ENCODE data around the gene MYOG.

MYOG gene

GRCh38 chr1:203036135-203036534, 49.7 kb downstream of the MYOG start:
- ATAC-seq = no peak
- no peak for TF ChIP-seq ZFP30 (CRISPR knock-in tag; IDR thresholded peaks at IDR 0.05)

- ATAC-seq = no peak
- TF ChIP-seq ESRRG (CRISPR knock-in tag; IDR thresholded peaks at IDR 0.05) = no peak
- TF ChIP-seq CREB5 (CRISPR knock-in tag; IDR thresholded peaks at IDR 0.05; ENCODE audit: low read depth) = no peak
- no peak for TF ChIP-seq SNAI2 (CRISPR knock-in tag; IDR thresholded peaks at IDR 0.05)
- no peak for TF ChIP-seq TOX (CRISPR knock-in tag; IDR thresholded peaks at IDR 0.05; ENCODE audit: borderline replicate concordance)
- TF ChIP-seq CSDC2 (CRISPR knock-in tag; IDR thresholded peaks at IDR 0.05) = no peak
- no peak for TF ChIP-seq OSR1 (CRISPR knock-in tag; IDR thresholded peaks at IDR 0.05)
- no peak for TF ChIP-seq BACH2 (CRISPR knock-in tag; IDR thresholded peaks at IDR 0.05; ENCODE audit: borderline replicate concordance)
- no peak for TF ChIP-seq ZC3H10 (CRISPR knock-in tag; IDR thresholded peaks at IDR 0.05)
- TF ChIP-seq TCF4 (CRISPR knock-in tag; IDR thresholded peaks at IDR 0.05; ENCODE audit: borderline replicate concordance) = no peak
Observed at GRCh38 chr1:203035111-203036000, 50.5 kb downstream of the MYOG start.

DNA sequence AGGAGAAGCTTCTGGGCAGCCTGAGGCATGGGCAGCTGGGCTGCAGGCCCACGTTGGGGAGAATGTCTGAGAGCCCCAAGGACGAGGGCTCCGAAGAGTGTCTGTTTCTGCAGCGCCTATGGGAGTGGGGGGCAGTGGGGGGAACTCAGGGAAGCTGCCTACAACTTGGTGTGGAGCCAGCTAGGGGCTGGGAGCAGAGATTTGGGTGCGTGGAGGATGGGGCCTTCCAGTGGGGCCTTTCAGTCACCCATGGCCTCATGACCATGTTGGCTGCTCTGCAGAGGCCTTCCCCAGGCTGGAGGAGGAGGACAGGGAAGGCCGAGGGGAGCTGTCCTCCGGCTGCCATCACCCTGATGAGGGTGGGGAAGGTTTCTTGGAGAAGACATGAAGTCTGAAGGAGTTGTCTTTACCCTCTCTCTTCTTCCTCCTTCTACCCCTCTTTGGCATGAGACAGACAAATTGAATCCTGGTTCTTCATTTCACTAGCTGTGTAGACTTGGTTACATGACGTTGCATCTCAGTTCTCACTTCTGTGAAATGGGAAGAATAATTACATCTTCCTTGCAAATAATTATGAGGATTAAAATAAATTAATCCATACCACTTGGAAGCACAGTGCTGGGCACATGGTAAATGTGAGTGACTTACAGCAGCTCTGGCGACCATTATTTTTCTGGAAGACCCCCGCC, 51.2 kb downstream of the MYOG start:
- ATAC-seq = no peak
- TF ChIP-seq ZC3H10 (CRISPR knock-in tag; IDR thresholded peaks at IDR 0.05) (no peak), TCF4 (CRISPR knock-in tag; IDR thresholded peaks at IDR 0.05; ENCODE audit: borderline replicate concordance) (no peak), CSDC2 (CRISPR knock-in tag; IDR thresholded peaks at IDR 0.05) (no peak), ESRRG (CRISPR knock-in tag; IDR thresholded peaks at IDR 0.05) (no peak), TOX (CRISPR knock-in tag; IDR thresholded peaks at IDR 0.05; ENCODE audit: borderline replicate concordance) (no peak), ZFP30 (CRISPR knock-in tag; IDR thresholded peaks at IDR 0.05) (no peak), ZNF70 (CRISPR knock-in tag; IDR thresholded peaks at IDR 0.05) (no peak), PPARA (CRISPR knock-in tag; IDR thresholded peaks at IDR 0.05; ENCODE audit: borderline replicate concordance) (no peak), BACH2 (CRISPR knock-in tag; IDR thresholded peaks at IDR 0.05; ENCODE audit: borderline replicate concordance) (no peak), ZNF8 (CRISPR knock-in tag; IDR thresholded peaks at IDR 0.05) (no peak)
- TF ChIP-seq, protein P1, sequence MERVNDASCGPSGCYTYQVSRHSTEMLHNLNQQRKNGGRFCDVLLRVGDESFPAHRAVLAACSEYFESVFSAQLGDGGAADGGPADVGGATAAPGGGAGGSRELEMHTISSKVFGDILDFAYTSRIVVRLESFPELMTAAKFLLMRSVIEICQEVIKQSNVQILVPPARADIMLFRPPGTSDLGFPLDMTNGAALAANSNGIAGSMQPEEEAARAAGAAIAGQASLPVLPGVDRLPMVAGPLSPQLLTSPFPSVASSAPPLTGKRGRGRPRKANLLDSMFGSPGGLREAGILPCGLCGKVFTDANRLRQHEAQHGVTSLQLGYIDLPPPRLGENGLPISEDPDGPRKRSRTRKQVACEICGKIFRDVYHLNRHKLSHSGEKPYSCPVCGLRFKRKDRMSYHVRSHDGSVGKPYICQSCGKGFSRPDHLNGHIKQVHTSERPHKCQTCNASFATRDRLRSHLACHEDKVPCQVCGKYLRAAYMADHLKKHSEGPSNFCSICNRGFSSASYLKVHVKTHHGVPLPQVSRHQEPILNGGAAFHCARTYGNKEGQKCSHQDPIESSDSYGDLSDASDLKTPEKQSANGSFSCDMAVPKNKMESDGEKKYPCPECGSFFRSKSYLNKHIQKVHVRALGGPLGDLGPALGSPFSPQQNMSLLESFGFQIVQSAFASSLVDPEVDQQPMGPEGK (CRISPR knock-in tag; IDR thresholded peaks at IDR 0.05; ENCODE audit: borderline replicate concordance) = no peak

DNA sequence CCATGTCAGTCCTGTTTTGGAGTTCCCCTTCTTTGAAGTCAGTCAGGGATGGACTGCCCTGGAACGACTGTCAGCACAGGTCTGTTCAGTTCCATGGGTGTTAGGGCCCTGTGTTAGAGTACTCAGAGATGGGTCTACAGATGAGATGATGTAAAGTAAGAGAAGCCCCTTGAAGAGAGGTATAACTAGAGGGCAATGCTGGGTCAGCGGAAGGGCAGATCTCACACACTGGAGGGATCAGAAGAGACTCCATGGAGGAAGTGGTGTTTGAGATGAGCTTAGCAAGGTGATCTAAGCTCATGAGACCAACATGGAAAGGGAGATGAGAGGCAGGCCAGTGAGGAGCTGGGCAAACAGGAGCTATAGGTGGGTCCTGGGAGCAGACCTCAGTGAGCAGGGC, 51.9 kb downstream of the MYOG start:
- TF ChIP-seq ARNTL (CRISPR knock-in tag; IDR thresholded peaks at IDR 0.05; ENCODE audit: borderline replicate concordance, low read depth) (no peak), PPARA (CRISPR knock-in tag; IDR thresholded peaks at IDR 0.05; ENCODE audit: borderline replicate concordance) (no peak), TOX (CRISPR knock-in tag; IDR thresholded peaks at IDR 0.05; ENCODE audit: borderline replicate concordance) (no peak), SNAI2 (CRISPR knock-in tag; IDR thresholded peaks at IDR 0.05) (no peak), ZNF70 (CRISPR knock-in tag; IDR thresholded peaks at IDR 0.05) (no peak), TCF4 (CRISPR knock-in tag; IDR thresholded peaks at IDR 0.05; ENCODE audit: borderline replicate concordance) (no peak)
- TF ChIP-seq, protein P2, sequence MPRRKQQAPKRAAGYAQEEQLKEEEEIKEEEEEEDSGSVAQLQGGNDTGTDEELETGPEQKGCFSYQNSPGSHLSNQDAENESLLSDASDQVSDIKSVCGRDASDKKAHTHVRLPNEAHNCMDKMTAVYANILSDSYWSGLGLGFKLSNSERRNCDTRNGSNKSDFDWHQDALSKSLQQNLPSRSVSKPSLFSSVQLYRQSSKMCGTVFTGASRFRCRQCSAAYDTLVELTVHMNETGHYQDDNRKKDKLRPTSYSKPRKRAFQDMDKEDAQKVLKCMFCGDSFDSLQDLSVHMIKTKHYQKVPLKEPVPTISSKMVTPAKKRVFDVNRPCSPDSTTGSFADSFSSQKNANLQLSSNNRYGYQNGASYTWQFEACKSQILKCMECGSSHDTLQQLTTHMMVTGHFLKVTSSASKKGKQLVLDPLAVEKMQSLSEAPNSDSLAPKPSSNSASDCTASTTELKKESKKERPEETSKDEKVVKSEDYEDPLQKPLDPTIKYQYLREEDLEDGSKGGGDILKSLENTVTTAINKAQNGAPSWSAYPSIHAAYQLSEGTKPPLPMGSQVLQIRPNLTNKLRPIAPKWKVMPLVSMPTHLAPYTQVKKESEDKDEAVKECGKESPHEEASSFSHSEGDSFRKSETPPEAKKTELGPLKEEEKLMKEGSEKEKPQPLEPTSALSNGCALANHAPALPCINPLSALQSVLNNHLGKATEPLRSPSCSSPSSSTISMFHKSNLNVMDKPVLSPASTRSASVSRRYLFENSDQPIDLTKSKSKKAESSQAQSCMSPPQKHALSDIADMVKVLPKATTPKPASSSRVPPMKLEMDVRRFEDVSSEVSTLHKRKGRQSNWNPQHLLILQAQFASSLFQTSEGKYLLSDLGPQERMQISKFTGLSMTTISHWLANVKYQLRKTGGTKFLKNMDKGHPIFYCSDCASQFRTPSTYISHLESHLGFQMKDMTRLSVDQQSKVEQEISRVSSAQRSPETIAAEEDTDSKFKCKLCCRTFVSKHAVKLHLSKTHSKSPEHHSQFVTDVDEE (CRISPR knock-in tag; IDR thresholded peaks at IDR 0.05) = no peak
- ATAC-seq = no peak

- ATAC-seq = no peak
- TF ChIP-seq, protein P1 (CRISPR knock-in tag; IDR thresholded peaks at IDR 0.05; ENCODE audit: borderline replicate concordance) = no peak
- TF ChIP-seq ZC3H10 (CRISPR knock-in tag; IDR thresholded peaks at IDR 0.05) (no peak), ZNF70 (CRISPR knock-in tag; IDR thresholded peaks at IDR 0.05) (no peak), TOX (CRISPR knock-in tag; IDR thresholded peaks at IDR 0.05; ENCODE audit: borderline replicate concordance) (no peak), ZNF8 (CRISPR knock-in tag; IDR thresholded peaks at IDR 0.05) (no peak), BACH2 (CRISPR knock-in tag; IDR thresholded peaks at IDR 0.05; ENCODE audit: borderline replicate concordance) (no peak), ZFP3 (CRISPR knock-in tag; IDR thresholded peaks at IDR 0.05) (no peak), ZNF565 (CRISPR knock-in tag; conservative IDR thresholded peaks at IDR 0.05; ENCODE audit: low read depth) (no peak), CREB5 (CRISPR knock-in tag; IDR thresholded peaks at IDR 0.05; ENCODE audit: low read depth) (no peak), ZFP30 (CRISPR knock-in tag; IDR thresholded peaks at IDR 0.05) (no peak), TCF4 (CRISPR knock-in tag; IDR thresholded peaks at IDR 0.05; ENCODE audit: borderline replicate concordance) (no peak), ESRRG (CRISPR knock-in tag; IDR thresholded peaks at IDR 0.05) (no peak), SNAI2 (CRISPR knock-in tag; IDR thresholded peaks at IDR 0.05) (no peak)
- TF ChIP-seq, protein P3, sequence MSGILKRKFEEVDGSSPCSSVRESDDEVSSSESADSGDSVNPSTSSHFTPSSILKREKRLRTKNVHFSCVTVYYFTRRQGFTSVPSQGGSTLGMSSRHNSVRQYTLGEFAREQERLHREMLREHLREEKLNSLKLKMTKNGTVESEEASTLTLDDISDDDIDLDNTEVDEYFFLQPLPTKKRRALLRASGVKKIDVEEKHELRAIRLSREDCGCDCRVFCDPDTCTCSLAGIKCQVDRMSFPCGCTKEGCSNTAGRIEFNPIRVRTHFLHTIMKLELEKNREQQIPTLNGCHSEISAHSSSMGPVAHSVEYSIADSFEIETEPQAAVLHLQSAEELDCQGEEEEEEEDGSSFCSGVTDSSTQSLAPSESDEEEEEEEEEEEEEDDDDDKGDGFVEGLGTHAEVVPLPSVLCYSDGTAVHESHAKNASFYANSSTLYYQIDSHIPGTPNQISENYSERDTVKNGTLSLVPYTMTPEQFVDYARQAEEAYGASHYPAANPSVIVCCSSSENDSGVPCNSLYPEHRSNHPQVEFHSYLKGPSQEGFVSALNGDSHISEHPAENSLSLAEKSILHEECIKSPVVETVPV (CRISPR knock-in tag; IDR thresholded peaks at IDR 0.05) = no peak
Observed at GRCh38 chr1:203033287-203033686, 52.5 kb downstream of the MYOG start.

Data from SK-N-SH treated with all-trans-retinoic acid at 6 μM for 48 hours (cell line).